Measurements from ENCODE around the gene ETS1. TPM values are rescaled to one million over a fixed set of nuclear protein-coding genes. Genes with fewer than 3 reads are reported as not detected.

ETS1 gene
- total RNA-seq, 1 donor from 2014 or later = 121 TPM

GRCh38 chr11:128580612-128581011 lies 6.7 kb downstream of the ETS1 start:
- no peak for DNase-seq
- Histone ChIP-seq H3K36me3 (no peaks in the 10 kb centered on the region), H3K9me3 (no peaks in the 10 kb centered on the region), H3K4me1 (peaks cover 35% of the 10 kb centered on the region), H3K4me3 (no peak overlapping the region), H3K27ac (peak overlapping the region; percentile 55), H3K27me3 (no peaks in the 10 kb centered on the region)
- ATAC-seq = no peak
- no peak for TF ChIP-seq CTCF (IDR thresholded peaks at IDR 0.05)
- intact Hi-C loops (cut with DNase I) = no loop called here

- ATAC-seq = no peak
- peaks cover 41% of the 10 kb centered on the region for H3K4me1 ChIP-seq
- H3K27ac ChIP-seq = peak overlapping the region; percentile 55
- no peak for DNase-seq
- no peak overlapping the region for H3K4me3 ChIP-seq
- H3K36me3 ChIP-seq = no peaks in the 10 kb centered on the region
- no peaks in the 10 kb centered on the region for H3K27me3 ChIP-seq
- TF ChIP-seq CTCF (IDR thresholded peaks at IDR 0.05) = no peak
- intact Hi-C loops (cut with DNase I) = no loop called here
- no peaks in the 10 kb centered on the region for H3K9me3 ChIP-seq
Measured at GRCh38 chr11:128579798-128580504, 7.4 kb downstream of the ETS1 start.

GRCh38 chr11:128576555-128576954 lies 10.8 kb downstream of the ETS1 start:
- no peak for DNase-seq
- Histone ChIP-seq H3K36me3 (no peaks in the 10 kb centered on the region), H3K27ac (peak overlapping the region; percentile 44), H3K9me3 (no peaks in the 10 kb centered on the region), H3K4me3 (no peak overlapping the region), H3K27me3 (no peaks in the 10 kb centered on the region), H3K4me1 (peaks cover 37% of the 10 kb centered on the region)
- TF ChIP-seq CTCF (IDR thresholded peaks at IDR 0.05) = no peak
- peak; percentile 29 for ATAC-seq
- intact Hi-C loops (cut with DNase I) = no loop called here

- Histone ChIP-seq H3K9me3 (no peaks in the 10 kb centered on the region), H3K4me3 (no peak overlapping the region), H3K36me3 (no peaks in the 10 kb centered on the region), H3K27me3 (no peaks in the 10 kb centered on the region), H3K4me1 (peaks cover 37% of the 10 kb centered on the region), H3K27ac (peak overlapping the region; percentile 44)
- peak; percentile 90 for ATAC-seq
- TF ChIP-seq CTCF (IDR thresholded peaks at IDR 0.05) = no peak
- DNase-seq = no peak
- intact Hi-C loops (cut with DNase I) = no loop called here
Measured at GRCh38 chr11:128575961-128576350, 11.4 kb downstream of the ETS1 start.

DNA sequence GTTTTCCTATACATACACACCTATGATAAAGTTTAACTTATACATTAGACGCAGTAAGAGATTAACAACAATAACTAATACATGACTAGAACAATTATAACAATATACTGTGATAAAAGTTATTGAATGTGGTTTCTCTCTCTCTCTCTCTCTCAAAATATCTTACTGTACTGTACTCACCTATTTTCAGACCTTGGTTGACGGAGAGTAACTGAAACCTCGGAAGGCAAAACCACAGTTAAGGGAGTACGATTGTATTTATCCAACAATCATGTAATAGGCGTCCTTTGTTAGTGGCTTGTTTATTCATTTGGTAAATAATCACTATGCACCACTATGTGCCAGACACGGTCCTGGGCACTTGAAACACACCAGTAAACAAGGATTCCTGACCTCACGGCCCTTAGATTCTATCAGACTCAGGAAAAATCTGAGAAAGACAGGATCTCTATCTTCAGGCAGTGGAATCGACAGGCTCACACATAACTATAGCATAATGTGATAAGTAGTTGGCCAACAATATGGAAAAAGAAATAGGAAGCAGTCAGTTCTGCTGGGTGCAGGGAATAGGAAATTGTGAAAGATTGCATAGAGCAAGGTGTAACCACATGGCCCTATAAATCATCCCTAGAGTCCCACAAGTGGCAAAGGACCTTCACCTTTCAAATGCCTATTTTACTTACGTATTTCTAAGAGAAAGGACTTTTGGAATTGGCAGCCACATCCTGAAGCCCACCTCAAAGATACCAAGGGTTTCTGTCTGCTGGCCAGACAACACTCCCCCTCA lies 12.0 kb downstream of the ETS1 start:
- ATAC-seq (peak; percentile 31), DNase-seq (no peak)
- TF ChIP-seq CTCF (IDR thresholded peaks at IDR 0.05) = no peak
- H3K4me3 ChIP-seq = no peak overlapping the region
- peak overlapping the region; percentile 44 for H3K27ac ChIP-seq
- intact Hi-C loops (cut with DNase I) = no loop called here
- peaks cover 34% of the 10 kb centered on the region for H3K4me1 ChIP-seq
- no peaks in the 10 kb centered on the region for H3K36me3 ChIP-seq
- H3K9me3 ChIP-seq = no peaks in the 10 kb centered on the region
- no peaks in the 10 kb centered on the region for H3K27me3 ChIP-seq

All from upper lobe of right lung (tissue), 1 donor.